Loucy (cell line): ENCODE measurements around the gene USP2.

Experiments used
- H2AFZ ChIP-seq: fragments of 200-600 bp; sonication (generic); 2 replicates; pipeline ENCODE4 v1.6.0; 2016; ENCODE audit warnings: antibody characterized with exemption, mild to moderate bottlenecking, low read length, moderate library complexity
- H3F3A ChIP-seq: fragments of 200-600 bp; 2 replicates; pipeline ENCODE4 v1.6.0; 2016; ENCODE audit warnings: antibody characterized with exemption, low read depth, mild to moderate bottlenecking
- H3K27me3 ChIP-seq: fragments of 200-600 bp; sonication (generic); 2 replicates; pipeline ENCODE4 v1.6.1; 2014; ENCODE audit warnings: low read length, mild to moderate bottlenecking; ENCODE audit not compliant: insufficient read depth, poor library complexity, severe bottlenecking
- H3K36me3 ChIP-seq: fragments of 200-600 bp; sonication (generic); 2 replicates; pipeline ENCODE4 v1.6.1; 2016; ENCODE audit warnings: low read length; ENCODE audit not compliant: insufficient read depth
- H3K4me1 ChIP-seq: fragments of 200-600 bp; sonication (generic); 2 replicates; pipeline ENCODE4 v1.5.1; 2014; ENCODE audit warnings: low read length, mild to moderate bottlenecking; ENCODE audit not compliant: insufficient read depth, poor library complexity, severe bottlenecking
- H3K4me2 ChIP-seq: fragments of 200-600 bp; sonication (generic); 2 replicates; pipeline ENCODE4 v1.6.0; 2014; ENCODE audit warnings: antibody characterized with exemption, low read length, low read depth, mild to moderate bottlenecking; ENCODE audit not compliant: poor library complexity, severe bottlenecking
- H3K4me3 ChIP-seq: fragments of 200-600 bp; sonication (generic); 2 replicates; pipeline ENCODE4 v1.5.1; 2014; ENCODE audit warnings: low read length, mild to moderate bottlenecking, mixed read lengths; ENCODE audit not compliant: poor library complexity, severe bottlenecking
- H3K79me2 ChIP-seq: fragments of 200-600 bp; sonication (generic); 2 replicates; pipeline ENCODE4 v1.6.1; 2014; ENCODE audit warnings: low read length; ENCODE audit not compliant: insufficient read depth
- H3K9ac ChIP-seq: fragments of 200-600 bp; sonication (generic); 2 replicates; pipeline ENCODE4 v1.6.0; 2014; ENCODE audit warnings: mild to moderate bottlenecking, low read depth, low read length, moderate library complexity; ENCODE audit not compliant: poor library complexity, severe bottlenecking
- H3K9me2 ChIP-seq: fragments of 200-600 bp; sonication (generic); replicated peaks from 2 replicates; pipeline ENCODE4 v1.6.1; 2016; ENCODE audit warnings: low read depth, low read length, mixed read lengths
- H3K9me3 ChIP-seq: fragments of 200-600 bp; sonication (generic); 2 replicates; pipeline ENCODE4 v1.6.1; 2014; ENCODE audit warnings: mild to moderate bottlenecking, antibody characterized with exemption, low read length, low read depth; ENCODE audit not compliant: insufficient read depth
- H4K20me1 ChIP-seq: fragments of 200-600 bp; sonication (generic); 2 replicates; pipeline ENCODE4 v1.6.0; 2014; ENCODE audit warnings: antibody characterized with exemption, low read length, mild to moderate bottlenecking; ENCODE audit not compliant: insufficient read depth, poor library complexity, severe bottlenecking
- EZH2phosphoT487 ChIP-seq: fragments of 200-600 bp; IDR thresholded peaks from 2 replicates; pipeline ENCODE4 v1.6.1; 2018; ENCODE audit warnings: antibody characterized with exemption, mild to moderate bottlenecking, moderate library complexity, borderline replicate concordance
- TF ChIP-seq, protein P1 (sequence below): fragments of 200-600 bp; sonication (generic); conservative IDR thresholded peaks from 2 replicates; pipeline ENCODE4 v1.5.1; 2014; ENCODE audit warnings: mild to moderate bottlenecking, antibody characterized with exemption, low read length

Gene USP2

DNA sequence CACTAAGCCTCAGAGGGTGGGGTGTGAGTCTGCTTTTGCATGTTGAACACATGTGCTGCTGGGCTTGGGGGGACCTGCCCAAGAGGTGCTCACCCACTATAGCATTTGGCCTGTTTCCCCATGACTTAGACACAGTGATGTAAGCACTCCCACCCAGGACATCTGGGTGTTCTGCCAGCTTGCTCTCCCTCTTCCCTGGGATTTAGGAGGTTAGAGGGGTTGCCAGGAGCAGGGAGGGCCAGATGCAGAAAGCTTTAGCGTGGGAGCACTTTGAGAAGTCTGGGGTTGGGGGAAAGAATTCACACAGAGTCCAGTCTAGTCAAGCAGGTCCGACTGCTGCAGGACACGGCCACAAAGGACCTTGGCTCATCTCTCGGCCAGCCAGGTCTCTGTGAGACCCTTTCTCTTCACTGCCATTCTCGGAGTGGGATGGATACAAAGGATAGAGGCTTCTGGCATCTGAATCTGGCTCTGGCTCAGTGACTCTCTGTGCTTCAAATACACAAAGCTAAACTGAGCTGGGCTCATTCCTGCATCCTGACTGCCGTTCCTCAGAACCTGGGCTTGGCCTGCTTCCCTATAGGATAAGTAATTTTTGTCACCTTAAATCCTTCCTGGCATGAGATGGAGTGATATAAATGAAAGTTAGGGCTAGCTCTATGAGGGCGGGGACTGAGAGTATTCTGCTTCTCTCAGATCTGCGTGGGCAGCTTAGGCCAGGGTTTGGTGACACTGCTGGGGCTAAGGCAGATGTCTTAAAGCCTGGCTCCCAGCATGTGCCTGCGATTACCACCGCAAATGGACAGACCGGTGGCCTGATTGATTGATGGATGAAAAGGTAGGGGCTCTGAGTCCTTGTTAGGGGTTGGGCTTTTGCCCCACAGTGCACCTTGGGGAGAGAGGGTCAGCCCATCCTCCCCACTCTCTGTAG is 14.5 kb downstream of the USP2 start:
- H3K79me2 ChIP-seq, result no peaks in the 10 kb centered on the region
- peaks cover 5% of the 10 kb centered on the region for H3K4me1 ChIP-seq
- no peak for TF ChIP-seq EZH2phosphoT487
- TF ChIP-seq, protein P1, sequence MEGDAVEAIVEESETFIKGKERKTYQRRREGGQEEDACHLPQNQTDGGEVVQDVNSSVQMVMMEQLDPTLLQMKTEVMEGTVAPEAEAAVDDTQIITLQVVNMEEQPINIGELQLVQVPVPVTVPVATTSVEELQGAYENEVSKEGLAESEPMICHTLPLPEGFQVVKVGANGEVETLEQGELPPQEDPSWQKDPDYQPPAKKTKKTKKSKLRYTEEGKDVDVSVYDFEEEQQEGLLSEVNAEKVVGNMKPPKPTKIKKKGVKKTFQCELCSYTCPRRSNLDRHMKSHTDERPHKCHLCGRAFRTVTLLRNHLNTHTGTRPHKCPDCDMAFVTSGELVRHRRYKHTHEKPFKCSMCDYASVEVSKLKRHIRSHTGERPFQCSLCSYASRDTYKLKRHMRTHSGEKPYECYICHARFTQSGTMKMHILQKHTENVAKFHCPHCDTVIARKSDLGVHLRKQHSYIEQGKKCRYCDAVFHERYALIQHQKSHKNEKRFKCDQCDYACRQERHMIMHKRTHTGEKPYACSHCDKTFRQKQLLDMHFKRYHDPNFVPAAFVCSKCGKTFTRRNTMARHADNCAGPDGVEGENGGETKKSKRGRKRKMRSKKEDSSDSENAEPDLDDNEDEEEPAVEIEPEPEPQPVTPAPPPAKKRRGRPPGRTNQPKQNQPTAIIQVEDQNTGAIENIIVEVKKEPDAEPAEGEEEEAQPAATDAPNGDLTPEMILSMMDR, result no peak
- H2AFZ ChIP-seq, result no peak overlapping the region
- H3K9me3 ChIP-seq, result no peaks in the 10 kb centered on the region
- no peak overlapping the region for H3K4me2 ChIP-seq
- no peaks in the 10 kb centered on the region for H3K9me2 ChIP-seq
- no peaks in the 10 kb centered on the region for H4K20me1 ChIP-seq
- no peaks in the 10 kb centered on the region for H3K36me3 ChIP-seq
- H3F3A ChIP-seq, result no peaks in the 10 kb centered on the region
- H3K4me3 ChIP-seq, result no peak overlapping the region
- H3K27me3 ChIP-seq, result no peaks in the 10 kb centered on the region
- no peak overlapping the region for H3K9ac ChIP-seq

DNA sequence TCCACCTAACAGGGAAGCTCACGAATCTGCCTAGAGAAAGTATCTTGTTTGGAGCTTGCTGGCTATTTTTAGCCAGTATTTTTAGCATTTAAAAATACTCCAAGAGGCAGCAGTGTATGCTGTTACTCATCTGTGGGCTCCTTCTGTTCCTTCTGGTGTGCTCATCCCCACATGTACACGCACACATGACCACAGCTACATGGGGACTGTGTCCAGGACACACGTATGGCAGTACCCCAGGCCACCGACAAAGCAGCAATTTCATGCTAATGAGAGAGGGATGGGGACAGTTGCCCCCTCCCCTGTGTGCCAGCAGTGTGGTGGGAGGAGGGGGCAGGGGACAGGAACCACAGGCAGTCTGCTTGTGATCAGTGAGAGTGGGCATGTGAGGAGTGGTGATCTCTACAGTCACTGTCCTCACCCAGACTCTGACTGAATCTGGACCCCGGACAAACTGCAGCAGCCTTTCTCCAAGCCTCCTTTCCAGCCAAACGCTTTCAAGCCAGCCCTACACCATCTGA is 16.4 kb downstream of the USP2 start:
- H3K4me1 ChIP-seq, result peaks cover 1% of the 10 kb centered on the region
- no peaks in the 10 kb centered on the region for H3K79me2 ChIP-seq
- no peak overlapping the region for H3K9ac ChIP-seq
- no peaks in the 10 kb centered on the region for H4K20me1 ChIP-seq
- H3K36me3 ChIP-seq, result no peaks in the 10 kb centered on the region
- no peaks in the 10 kb centered on the region for H3K9me3 ChIP-seq
- no peaks in the 10 kb centered on the region for H3F3A ChIP-seq
- no peaks in the 10 kb centered on the region for H3K27me3 ChIP-seq
- no peaks in the 10 kb centered on the region for H3K9me2 ChIP-seq
- TF ChIP-seq EZH2phosphoT487, result no peak
- TF ChIP-seq, protein P1, result no peak
- no peak overlapping the region for H3K4me2 ChIP-seq
- no peak overlapping the region for H2AFZ ChIP-seq
- H3K4me3 ChIP-seq, result no peak overlapping the region

DNA sequence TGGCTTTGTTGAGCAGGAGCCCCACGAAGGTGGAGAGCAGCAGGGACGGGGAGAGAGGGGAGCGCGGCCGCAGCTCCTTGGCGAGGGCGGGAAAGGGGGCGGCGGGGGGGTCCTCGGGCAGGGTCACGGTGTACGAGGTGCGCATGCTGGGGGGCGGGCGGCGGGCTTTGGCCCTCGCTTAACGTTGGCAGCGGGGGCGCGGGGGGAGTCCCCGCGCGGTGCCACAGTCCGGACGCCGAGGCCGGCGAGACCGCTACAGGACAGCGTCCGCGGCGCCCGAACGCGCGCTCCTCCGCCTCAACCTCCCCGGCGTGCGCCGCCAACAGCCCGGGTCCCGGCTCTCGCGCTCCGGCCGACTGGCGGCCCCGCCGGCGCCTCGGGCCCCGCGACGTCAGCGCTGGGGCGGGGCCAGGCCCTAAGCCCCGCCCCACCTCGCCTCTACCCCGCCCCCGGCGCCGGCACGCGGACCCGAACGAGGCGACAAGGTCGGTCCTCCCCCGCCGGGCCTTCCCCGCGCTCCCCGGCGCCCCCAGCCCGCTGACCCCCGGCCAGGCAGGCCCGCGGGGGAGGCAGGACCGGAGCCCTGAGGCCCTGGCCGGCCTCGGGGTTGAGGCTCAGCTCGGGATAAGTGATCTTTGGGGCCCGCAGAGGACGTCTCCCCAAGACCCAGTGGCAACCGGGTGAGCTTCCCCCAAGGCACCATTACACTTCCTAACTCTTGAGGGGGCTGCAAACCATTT is 17.5 kb downstream of the USP2 start:
- no peaks in the 10 kb centered on the region for H3K36me3 ChIP-seq
- no peak overlapping the region for H3K4me3 ChIP-seq
- H3K27me3 ChIP-seq, result no peaks in the 10 kb centered on the region
- H3K79me2 ChIP-seq, result no peaks in the 10 kb centered on the region
- H2AFZ ChIP-seq, result no peak overlapping the region
- no peaks in the 10 kb centered on the region for H3F3A ChIP-seq
- H3K9me2 ChIP-seq, result no peaks in the 10 kb centered on the region
- no peaks in the 10 kb centered on the region for H4K20me1 ChIP-seq
- H3K4me1 ChIP-seq, result peaks cover 10% of the 10 kb centered on the region
- no peak overlapping the region for H3K9ac ChIP-seq
- TF ChIP-seq, protein P1, result no peak
- no peak for TF ChIP-seq EZH2phosphoT487
- H3K4me2 ChIP-seq, result no peak overlapping the region
- no peaks in the 10 kb centered on the region for H3K9me3 ChIP-seq
